HCT116 (cell line): ENCODE measurements around the gene PPP1R37. TPM values are rescaled to one million over a fixed set of nuclear protein-coding genes. Genes with fewer than 3 reads are reported as not detected.

Experiments
- ATAC-seq: fragments of 200-7000 bp; cut with Tn5 transposase; 2 replicates; pipeline ENCODE4 v1.9.1; 2020; ENCODE audit warnings: mild to moderate bottlenecking, moderate library complexity
- BruUV-seq: library from RNA; stranded (reverse); fragments of 400-500 nt; replicated peaks from 2 replicates; lab custom pipeline; 2021; lab: Mats Ljungman, UMichigan
- CTCF ChIA-PET: fragments of 300-600 bp; sonication (Branson Sonifier 250); formaldehyde crosslinking; loops from one replicate; lab custom pipeline; 2021; ENCODE audit warnings: antibody characterized with exemption; lab: Charles Lee
- POLR2A ChIA-PET: fragments of 300-600, 350-600 bp; sonication (Branson Sonifier 250); formaldehyde crosslinking; loops from one replicate; lab custom pipeline; 2021; ENCODE audit warnings: antibody characterized with exemption; lab: Charles Lee
- RAD21 ChIA-PET, 2 experiments: fragments of 300-600 bp; sonication (Branson Sonifier 250); formaldehyde crosslinking; loops; one replicate each; lab custom pipeline; 2023; ENCODE audit warnings: low total read pairs in 2 of 2; ENCODE audit not compliant: uncharacterized antibody in 2 of 2, unreplicated experiment in 2 of 2, low non-redundant PET in 1 of 2; lab: Charles Lee
- DNase-seq: peaks from one replicate; pipeline ENCODE4 v3.0.0-alpha.2; 2010; ENCODE audit warnings: low read depth, low spot score
- H2AFZ ChIP-seq: fragments of 200-600 bp; shearing (Covaris generic), sonication (generic); 2 replicates; pipeline ENCODE4 v1.6.1; 2017; ENCODE audit warnings: low read depth, mixed run types, mixed read lengths, antibody characterized with exemption, low read length; ENCODE audit not compliant: poor library complexity, severe bottlenecking
- H3K27ac ChIP-seq: 2 replicates; pipeline ENCODE4 v1.5.1; 2012; ENCODE audit warnings: low read depth, low read length
- H3K27me3 ChIP-seq: fragments of 200-600 bp; sonication (generic); 2 replicates; pipeline ENCODE4 v1.6.1; 2016; ENCODE audit warnings: mixed run types, low read length, mixed read lengths; ENCODE audit not compliant: insufficient read depth
- H3K36me3 ChIP-seq, 2 experiments: fragments of 200-500 bp in 1 of 2; fragments of 200-600 bp in 1 of 2; sonication (Bioruptor generic) in 1 of 2; sonication (generic) in 1 of 2; 2 replicates each; pipeline versions ENCODE4 v1.5.1 to v1.6.1; 2014 to 2016; ENCODE audit warnings: low read length in 2 of 2, inconsistent platforms in 1 of 2, mixed read lengths in 1 of 2, mixed run types in 1 of 2; ENCODE audit not compliant: insufficient read depth in 2 of 2, control insufficient read depth in 1 of 2
- H3K4me1 ChIP-seq, 2 experiments: fragments of 200-600 bp in 1 of 2; sonication (generic) in 1 of 2; 2 replicates each; pipeline versions ENCODE4 v1.5.1 to v1.6.1; 2012 to 2017; ENCODE audit warnings: low read length in 2 of 2, inconsistent platforms in 1 of 2, mild to moderate bottlenecking in 1 of 2, mixed read lengths in 1 of 2, mixed run types in 1 of 2, moderate library complexity in 1 of 2; ENCODE audit not compliant: insufficient read depth in 2 of 2, control insufficient read depth in 1 of 2
- H3K4me2 ChIP-seq: fragments of 200-600 bp; sonication (generic); 2 replicates; pipeline ENCODE4 v1.6.1; 2017; ENCODE audit warnings: mixed run types, low read length, mixed read lengths
- H3K4me3 ChIP-seq, 2 experiments: fragments of 200-600 bp in 1 of 2; sonication (generic) in 1 of 2; replicated peaks in 1 of 2; 2 replicates each; pipeline ENCODE4 v1.5.1; 2011 to 2016; ENCODE audit warnings: low read length in 2 of 2, control low read depth in 1 of 2, low read depth in 1 of 2, mild to moderate bottlenecking in 1 of 2, mixed read lengths in 1 of 2, mixed run types in 1 of 2
- H3K79me2 ChIP-seq: fragments of 200-600 bp; sonication (generic); 2 replicates; pipeline ENCODE4 v1.6.1; 2017; ENCODE audit warnings: mild to moderate bottlenecking, mixed run types, low read length, moderate library complexity, mixed read lengths; ENCODE audit not compliant: insufficient read depth
- H3K9ac ChIP-seq: fragments of 200-600 bp; sonication (generic); 2 replicates; pipeline ENCODE4 v1.6.1; 2016; ENCODE audit warnings: low read length, mixed read lengths
- H3K9me2 ChIP-seq: fragments of 200-600 bp; sonication (generic), shearing (Covaris generic); 2 replicates; pipeline ENCODE4 v1.6.1; 2017; ENCODE audit warnings: mixed run types, mild to moderate bottlenecking, moderate library complexity; ENCODE audit not compliant: insufficient read depth
- H3K9me3 ChIP-seq, 2 experiments: fragments of 200-500 bp in 1 of 2; fragments of 200-600 bp in 1 of 2; sonication (Bioruptor generic) in 1 of 2; sonication (generic) in 1 of 2; 2 replicates each; pipeline ENCODE4 v1.6.1; 2014 to 2017; ENCODE audit warnings: low read length in 2 of 2, mixed read lengths in 2 of 2, inconsistent platforms in 1 of 2, low read depth in 1 of 2, mild to moderate bottlenecking in 1 of 2, mixed run types in 1 of 2, moderate library complexity in 1 of 2; ENCODE audit not compliant: control insufficient read depth in 1 of 2, insufficient read depth in 1 of 2
- H4K20me1 ChIP-seq: fragments of 200-600 bp; sonication (generic), shearing (Covaris generic); 2 replicates; pipeline ENCODE4 v1.6.1; 2017; ENCODE audit warnings: mixed run types, mild to moderate bottlenecking, moderate library complexity; ENCODE audit not compliant: insufficient read depth
- CBX3 ChIP-seq: IDR thresholded peaks from 2 replicates; pipeline ENCODE4 v1.6.1; 2012; ENCODE audit warnings: low read depth
- ELF1 ChIP-seq: IDR thresholded peaks from 2 replicates; pipeline ENCODE4 v1.6.1; 2012; ENCODE audit warnings: low read depth, borderline replicate concordance
- EZH2 ChIP-seq: fragments of 200-600 bp; sonication (generic); IDR thresholded peaks from 2 replicates; pipeline ENCODE4 v1.6.1; 2017; ENCODE audit warnings: antibody characterized with exemption, mixed run types
- JUND ChIP-seq: IDR thresholded peaks from 2 replicates; pipeline ENCODE4 v1.6.1; 2012
- MAX ChIP-seq: IDR thresholded peaks from 2 replicates; pipeline ENCODE4 v1.6.1; 2012
- RAD21 ChIP-seq: IDR thresholded peaks from 2 replicates; pipeline ENCODE4 v1.6.1; 2012; ENCODE audit warnings: low read depth, mild to moderate bottlenecking
- SIN3A ChIP-seq: IDR thresholded peaks from 2 replicates; pipeline ENCODE4 v1.6.1; 2012; ENCODE audit warnings: low read depth
- ZFX ChIP-seq: fragments of 450-650 bp; IDR thresholded peaks from 2 replicates; pipeline ENCODE4 v1.6.1; 2017
- intact Hi-C: fragments of 100-400 bp; cut with micrococcal nuclease; formaldehyde crosslinking; loops from 2 replicates; pipeline ENCODE4 v1.10.0; 2022
- total RNA-seq: library from RNA; stranded (reverse); gene quantifications from one replicate; pipeline ENCODE4 v1.2.1, GENCODE V29; 2021; ENCODE audit not compliant: unreplicated experiment
- TF ChIP-seq, protein P1 (sequence below): IDR thresholded peaks from 2 replicates; pipeline ENCODE4 v1.6.1; 2012; ENCODE audit warnings: low read depth

Gene PPP1R37
- total RNA-seq, 1 experiment from 2014 or later, result 32.7 TPM

DNA sequence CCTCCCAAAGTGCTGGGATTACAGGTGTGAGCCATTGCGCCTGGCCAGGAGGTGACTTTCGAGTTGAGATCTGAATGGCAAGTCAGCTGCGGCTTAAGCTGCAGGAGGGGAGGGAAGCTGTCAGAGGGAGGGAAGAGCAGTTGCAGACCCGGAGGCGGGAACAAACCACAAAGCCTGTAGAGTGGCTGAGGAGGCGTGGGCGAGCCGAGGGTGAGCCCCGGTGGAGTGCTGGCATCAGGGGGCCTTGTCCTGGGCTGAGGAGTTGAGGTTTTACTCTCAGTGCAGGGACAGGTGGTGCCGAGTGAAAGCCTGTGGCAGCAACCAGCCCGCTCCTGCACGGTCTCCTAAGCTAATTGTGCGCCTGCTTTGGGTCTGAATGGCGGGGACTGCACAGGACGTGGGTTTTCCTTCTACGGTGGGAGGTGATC is 24.2 kb downstream of the PPP1R37 start:
- ATAC-seq, result no peak
- H4K20me1 ChIP-seq, result no peaks in the 10 kb centered on the region

More for the DNA sequence above, 24.2 kb downstream of the PPP1R37 start:
- no peaks in the 10 kb centered on the region for H3K36me3 ChIP-seq
- no peak overlapping the region for H3K9ac ChIP-seq
- H3K4me3 ChIP-seq, result no peak overlapping the region
- DNase-seq, result no peak
- no TSS peak for BruUV-seq
- intact Hi-C loops, result no loop called here
- RAD21 ChIA-PET, result no interaction called here
- POLR2A ChIA-PET, result no interaction called here
- no peaks in the 10 kb centered on the region for H3K27me3 ChIP-seq
- H2AFZ ChIP-seq, result no peak overlapping the region
- H3K4me2 ChIP-seq, result no peak overlapping the region
- no peaks in the 10 kb centered on the region for H3K9me2 ChIP-seq
- H3K9me3 ChIP-seq, result no peaks in the 10 kb centered on the region
- peaks cover 4 to 9% of the 10 kb centered on the region in 2 experiments; a peak in 2 of 4 replicates for H3K4me1 ChIP-seq
- TF ChIP-seq, protein P1, sequence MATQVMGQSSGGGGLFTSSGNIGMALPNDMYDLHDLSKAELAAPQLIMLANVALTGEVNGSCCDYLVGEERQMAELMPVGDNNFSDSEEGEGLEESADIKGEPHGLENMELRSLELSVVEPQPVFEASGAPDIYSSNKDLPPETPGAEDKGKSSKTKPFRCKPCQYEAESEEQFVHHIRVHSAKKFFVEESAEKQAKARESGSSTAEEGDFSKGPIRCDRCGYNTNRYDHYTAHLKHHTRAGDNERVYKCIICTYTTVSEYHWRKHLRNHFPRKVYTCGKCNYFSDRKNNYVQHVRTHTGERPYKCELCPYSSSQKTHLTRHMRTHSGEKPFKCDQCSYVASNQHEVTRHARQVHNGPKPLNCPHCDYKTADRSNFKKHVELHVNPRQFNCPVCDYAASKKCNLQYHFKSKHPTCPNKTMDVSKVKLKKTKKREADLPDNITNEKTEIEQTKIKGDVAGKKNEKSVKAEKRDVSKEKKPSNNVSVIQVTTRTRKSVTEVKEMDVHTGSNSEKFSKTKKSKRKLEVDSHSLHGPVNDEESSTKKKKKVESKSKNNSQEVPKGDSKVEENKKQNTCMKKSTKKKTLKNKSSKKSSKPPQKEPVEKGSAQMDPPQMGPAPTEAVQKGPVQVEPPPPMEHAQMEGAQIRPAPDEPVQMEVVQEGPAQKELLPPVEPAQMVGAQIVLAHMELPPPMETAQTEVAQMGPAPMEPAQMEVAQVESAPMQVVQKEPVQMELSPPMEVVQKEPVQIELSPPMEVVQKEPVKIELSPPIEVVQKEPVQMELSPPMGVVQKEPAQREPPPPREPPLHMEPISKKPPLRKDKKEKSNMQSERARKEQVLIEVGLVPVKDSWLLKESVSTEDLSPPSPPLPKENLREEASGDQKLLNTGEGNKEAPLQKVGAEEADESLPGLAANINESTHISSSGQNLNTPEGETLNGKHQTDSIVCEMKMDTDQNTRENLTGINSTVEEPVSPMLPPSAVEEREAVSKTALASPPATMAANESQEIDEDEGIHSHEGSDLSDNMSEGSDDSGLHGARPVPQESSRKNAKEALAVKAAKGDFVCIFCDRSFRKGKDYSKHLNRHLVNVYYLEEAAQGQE, result no peak
- TF ChIP-seq ZFX, result no peak
- no peak for TF ChIP-seq MAX
- no peak for TF ChIP-seq CBX3
- no peak for TF ChIP-seq SIN3A
- TF ChIP-seq RAD21, result no peak
- TF ChIP-seq EZH2, result no peak
- no peak for TF ChIP-seq JUND
- TF ChIP-seq ELF1, result no peak
- TF ChIP-seq, all 23 proteins: peak for 0
- Histone ChIP-seq H3K27ac (no peak overlapping the region), H3K79me2 (peaks cover 86% of the 10 kb centered on the region)
- CTCF ChIA-PET, result no interaction called here
